Kidney (tissue), 14 donors: ENCODE measurements around the gene SMG6. TPM values are rescaled to one million over a fixed set of nuclear protein-coding genes. Genes with fewer than 3 reads are reported as not detected.

ENCODE experiments used
- DNase-seq, 5 donors: peaks; one replicate each; pipeline ENCODE4 v3.0.0-alpha.2; 2013 to 2020
- FAIRE-seq: peaks from 2 replicates; lab custom pipeline; 2012; peaks lifted over from hg19 to GRCh38; lab: Jason Lieb, UNC
- H3K27ac ChIP-seq, 2 donors: one replicate each; pipeline ENCODE4 v1.7.0; 2013; ENCODE audit warnings: low read depth in 2 of 2, low read length in 2 of 2, inconsistent platforms in 1 of 2
- H3K27me3 ChIP-seq: one replicate; pipeline ENCODE4 v1.7.1; 2013; ENCODE audit warnings: low read length, inconsistent platforms; ENCODE audit not compliant: control insufficient read depth, insufficient read depth
- H3K36me3 ChIP-seq, 3 donors: one replicate each; pipeline versions ENCODE4 v1.7.0 to v1.7.1; 2013; ENCODE audit warnings: low read length in 3 of 3, control low read depth in 1 of 3, inconsistent platforms in 1 of 3; ENCODE audit not compliant: insufficient read depth in 3 of 3, control insufficient read depth in 2 of 3
- H3K4me1 ChIP-seq, 3 donors: one replicate each; pipeline versions ENCODE4 v1.7.0 to v1.7.1; 2013; ENCODE audit warnings: low read length in 3 of 3, inconsistent platforms in 1 of 3, low read depth in 1 of 3; ENCODE audit not compliant: control insufficient read depth in 2 of 3, insufficient read depth in 2 of 3
- H3K4me3 ChIP-seq, 3 donors: one replicate each; pipeline versions ENCODE4 v1.7.0 to v1.8.1; 2013; ENCODE audit warnings: low read length in 3 of 3, control low read depth in 1 of 3, inconsistent platforms in 1 of 3
- H3K9ac ChIP-seq, 3 donors: one replicate each; pipeline versions ENCODE4 v1.7.0 to v1.7.1; 2013; ENCODE audit warnings: low read length in 3 of 3, control low read depth in 1 of 3, inconsistent platforms in 1 of 3
- H3K9me3 ChIP-seq, 3 donors: one replicate each; pipeline versions ENCODE4 v1.7.0 to v1.7.1; 2013; ENCODE audit warnings: low read length in 3 of 3, control low read depth in 1 of 3, inconsistent platforms in 1 of 3; ENCODE audit not compliant: control insufficient read depth in 2 of 3, insufficient read depth in 1 of 3
- CTCF ChIP-seq: IDR thresholded peaks from 3 replicates; pipeline ENCODE4 v1.5.1; 2012; ENCODE audit warnings: mild to moderate bottlenecking, moderate library complexity, borderline replicate concordance; ENCODE audit not compliant: insufficient read depth; ENCODE audit errors: extremely low read depth
- intact Hi-C: fragments of 100-400 bp; cut with DNase I; formaldehyde crosslinking; loops from one replicate; pipeline ENCODE4 v1.11.1; 2022
- polyA plus RNA-seq: library from polyadenylated mRNA; stranded (reverse); fragments of 350-450 nt; fragmentation: Illumina TruSeq; extraction: RNeasy Lipid Tissue Mini Kit (QIAGEN cat#74804); gene quantifications from one replicate; pipeline ENCODE4 v1.2.3, GENCODE V29; 2014; ENCODE audit warnings: low read depth, low replicate concordance; ENCODE audit not compliant: insufficient read depth
- total RNA-seq: library from RNA; stranded (reverse); fragmentation: NEBNext Ultra II Directional; extraction: Animal tissue kit (Norgen Biotek cat#: 25700); gene quantifications from one replicate; pipeline ENCODE4 v1.2.1, GENCODE V29; 2021
- donor health status: control.
- donor health status: control.
- donor health status: control.
- donor health status: control.
- donor health status: control.
- donor health status: DM: yes; HTN: yes; CAD: no.
- donor health status: Normal renal cell carcinoma (clear cell type).

The SMG6 gene
- total and polyA plus RNA-seq, 2 donors from 2014 or later: 20.6 to 37.3 TPM

- Histone ChIP-seq H3K4me3 (no peak overlapping the region), H3K9ac (no peak overlapping the region), H3K27me3 (peaks cover 5% of the 10 kb centered on the region), H3K4me1 (peaks cover 0 to 15% (median 4%) of the 10 kb centered on the region in 3 donors), H3K36me3 (no peaks in the 10 kb centered on the region), H3K27ac (no peak overlapping the region), H3K9me3 (no peaks in the 10 kb centered on the region)
- DNase-seq: peak in 2 of 5 donors; percentile 70 to 84
- TF ChIP-seq CTCF: no peak
- intact Hi-C loops: no loop called here
- no peak for FAIRE-seq
These were observed 252.3 kb downstream of the SMG6 start for GRCh38 chr17:2051061-2051932.

DNA sequence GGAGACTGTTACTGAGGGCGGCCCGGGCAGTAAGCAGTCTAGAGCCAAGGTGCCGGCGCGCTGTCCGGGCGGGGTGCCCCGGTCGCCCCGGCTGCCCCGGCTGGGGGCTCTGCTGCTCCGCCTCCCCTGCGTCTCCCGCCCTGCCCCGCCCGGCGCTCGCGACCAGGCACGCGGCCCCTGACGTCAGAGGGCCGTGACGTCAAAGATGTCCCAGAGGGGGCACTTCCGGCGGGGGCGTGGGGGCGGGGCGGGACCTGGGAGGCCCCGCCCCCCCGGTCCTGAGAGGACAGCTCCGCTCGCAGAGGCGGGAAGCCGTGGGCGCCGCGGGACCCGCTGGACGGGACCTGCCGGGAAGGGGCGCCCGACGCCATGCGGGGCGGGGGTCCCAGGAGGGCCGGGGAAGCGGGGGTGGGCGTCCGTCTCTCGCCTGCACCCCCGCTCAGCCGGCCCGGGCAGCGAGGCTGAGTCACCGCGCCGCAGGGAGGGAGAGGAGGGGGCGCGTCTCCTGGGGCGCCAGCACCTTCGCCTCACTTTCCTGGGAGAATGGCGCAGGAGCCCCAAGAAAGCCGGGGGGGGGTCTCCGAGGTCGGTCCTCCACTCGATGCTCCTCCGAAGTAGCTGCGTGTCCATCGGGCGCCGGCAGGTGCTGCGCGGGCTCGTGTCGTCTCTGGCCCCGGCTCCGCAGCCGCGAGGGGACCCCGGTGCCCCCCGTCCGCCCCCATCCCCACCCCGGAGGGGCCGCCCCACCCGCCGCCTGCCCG lies 253.1 kb downstream of the SMG6 start:
- DNase-seq (peak; percentile 77 to 95 (median 89)), FAIRE-seq (no peak)
- H3K4me3 ChIP-seq: peak overlapping the region in 1 of 3 donors; percentile 37
- H3K9ac ChIP-seq: no peak overlapping the region
- H3K36me3 ChIP-seq: no peaks in the 10 kb centered on the region
- peaks cover 0 to 15% (median 4%) of the 10 kb centered on the region in 3 donors for H3K4me1 ChIP-seq
- no peaks in the 10 kb centered on the region for H3K9me3 ChIP-seq
- H3K27me3 ChIP-seq: peaks cover 5% of the 10 kb centered on the region
- no peak for TF ChIP-seq CTCF
- no peak overlapping the region for H3K27ac ChIP-seq
- intact Hi-C loops: no loop called here

DNA sequence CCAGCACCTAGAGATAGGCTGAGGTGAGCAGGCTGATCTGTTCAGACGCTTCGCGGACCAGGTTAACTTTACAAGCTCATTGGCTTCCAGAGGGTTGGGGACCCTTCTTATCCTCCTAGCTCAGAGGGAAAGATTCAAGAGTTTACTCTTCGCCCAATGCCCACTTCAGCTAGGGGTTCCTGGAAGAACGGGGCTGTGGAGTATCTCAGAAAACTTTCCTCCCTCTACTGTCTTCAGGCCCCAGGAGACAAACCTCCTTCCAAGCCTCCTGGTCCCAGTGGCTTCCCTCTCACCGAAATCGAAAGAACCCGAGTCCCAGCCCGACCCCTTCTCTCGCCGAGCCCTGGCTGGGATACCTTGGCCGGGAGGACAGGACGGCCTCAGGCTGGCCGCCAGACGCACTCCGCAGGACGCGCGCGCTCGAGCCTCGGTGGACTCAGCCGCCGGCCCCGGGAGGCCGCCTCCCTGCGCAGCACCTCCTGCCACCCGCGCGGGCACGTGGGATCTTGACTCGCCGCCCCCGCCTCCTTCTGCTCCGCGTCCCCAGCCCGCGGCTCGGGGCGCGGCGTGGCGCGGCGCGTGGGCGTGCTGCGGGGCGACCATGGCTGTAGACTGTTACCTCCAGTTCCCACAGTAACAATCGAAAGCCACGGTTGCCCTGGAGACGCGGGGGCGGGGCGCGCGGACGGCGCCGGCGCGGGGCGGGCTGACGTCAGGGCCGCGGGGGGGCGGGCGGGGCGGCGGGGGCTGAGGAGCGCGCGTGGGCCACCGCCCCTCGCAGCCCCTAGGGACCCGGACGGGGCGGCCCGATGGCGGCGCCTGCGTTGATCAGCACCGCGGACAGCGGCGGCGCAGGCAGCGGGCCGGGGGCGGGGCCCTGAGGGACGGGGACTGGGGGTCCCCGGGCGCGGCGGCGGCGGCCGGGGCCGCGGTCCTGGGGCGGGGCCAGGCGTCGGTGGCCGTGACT lies 254.0 kb downstream of the SMG6 start:
- peak overlapping the region; percentile 5 to 85 (median 60) for H3K4me3 ChIP-seq
- intact Hi-C loops: no loop called here
- no peaks in the 10 kb centered on the region for H3K36me3 ChIP-seq
- FAIRE-seq: no peak
- no peaks in the 10 kb centered on the region for H3K9me3 ChIP-seq
- H3K27me3 ChIP-seq: peaks cover 5% of the 10 kb centered on the region
- H3K4me1 ChIP-seq: peaks cover 0 to 14% (median 4%) of the 10 kb centered on the region in 3 donors
- peak; percentile 88 to 95 (median 92) for DNase-seq
- no peak for TF ChIP-seq CTCF
- peak overlapping the region; percentile 2 to 92 (median 15) for H3K9ac ChIP-seq
- H3K27ac ChIP-seq: peak overlapping the region in 1 of 2 donors; percentile 23
